ENCODE data around the gene COQ8B.

The COQ8B gene

DNA sequence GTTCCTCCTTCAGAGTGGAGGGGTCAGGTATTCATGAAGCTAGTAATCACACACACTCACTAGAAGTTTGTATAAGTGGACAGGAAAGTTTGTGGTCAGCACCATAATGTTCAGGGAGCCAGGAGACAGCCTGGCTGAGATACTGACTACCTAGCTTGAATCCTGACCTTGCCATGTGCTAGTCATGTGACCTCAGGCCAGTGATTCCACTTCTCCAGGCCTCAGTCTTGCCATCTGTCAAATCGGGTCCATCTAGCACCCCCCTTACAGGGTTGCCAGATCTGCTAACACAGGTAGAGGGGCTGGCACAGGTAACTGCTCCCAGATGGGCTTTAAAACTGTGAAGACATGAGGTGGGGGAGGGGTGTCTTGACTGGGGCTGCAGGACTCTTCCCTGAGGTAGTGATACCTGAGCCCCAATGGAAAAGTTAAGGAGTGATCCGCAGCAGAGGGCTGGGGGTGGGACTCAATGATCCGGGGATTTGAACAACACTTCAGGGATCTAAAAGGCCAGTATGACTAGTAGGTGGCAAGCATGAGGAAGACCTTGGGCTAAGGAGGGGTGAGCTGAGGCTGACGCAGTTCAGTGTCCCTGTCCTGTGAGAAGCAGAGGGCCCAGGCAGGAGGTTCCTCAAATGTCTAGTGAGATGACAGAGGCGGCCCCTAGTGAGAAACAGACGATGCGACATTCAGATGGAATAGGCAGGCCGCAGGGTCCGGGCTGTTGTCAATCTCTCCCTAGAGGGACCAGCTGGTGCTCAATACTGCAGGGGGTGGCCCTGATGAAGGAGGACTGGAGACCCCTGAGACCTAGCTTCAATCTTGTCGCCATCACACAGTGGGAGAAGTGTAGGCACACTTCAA is 25.1 kb upstream of the COQ8B start:
- no peak for DNase-seq (ENCODE audit: low spot score)
- TF ChIP-seq CTCF (IDR thresholded peaks at IDR 0.05; ENCODE audit: extremely low read depth, missing control alignments) = no peak

DNA sequence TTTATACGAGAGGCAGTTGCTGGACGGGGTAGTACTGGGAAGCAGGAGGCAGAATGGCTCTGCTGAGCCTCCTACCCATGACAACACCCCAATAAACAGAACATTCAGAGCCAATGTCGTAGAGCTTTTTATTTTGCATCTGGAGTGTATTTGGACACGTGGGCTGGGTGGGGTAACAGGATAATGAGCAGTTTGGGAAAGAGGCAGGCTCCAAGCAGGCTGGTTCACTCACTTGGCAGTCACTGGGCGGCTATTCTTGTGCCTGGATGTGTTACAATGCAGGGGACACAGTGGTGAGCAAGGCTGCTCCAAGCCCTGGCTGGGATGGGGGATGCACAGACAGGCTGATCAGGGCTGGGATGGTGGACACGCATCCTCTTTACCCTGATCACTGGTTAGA is 24.1 kb upstream of the COQ8B start:
- no peak for DNase-seq (ENCODE audit: low spot score)
- TF ChIP-seq CTCF (IDR thresholded peaks at IDR 0.05; ENCODE audit: extremely low read depth, missing control alignments) = no peak

DNA sequence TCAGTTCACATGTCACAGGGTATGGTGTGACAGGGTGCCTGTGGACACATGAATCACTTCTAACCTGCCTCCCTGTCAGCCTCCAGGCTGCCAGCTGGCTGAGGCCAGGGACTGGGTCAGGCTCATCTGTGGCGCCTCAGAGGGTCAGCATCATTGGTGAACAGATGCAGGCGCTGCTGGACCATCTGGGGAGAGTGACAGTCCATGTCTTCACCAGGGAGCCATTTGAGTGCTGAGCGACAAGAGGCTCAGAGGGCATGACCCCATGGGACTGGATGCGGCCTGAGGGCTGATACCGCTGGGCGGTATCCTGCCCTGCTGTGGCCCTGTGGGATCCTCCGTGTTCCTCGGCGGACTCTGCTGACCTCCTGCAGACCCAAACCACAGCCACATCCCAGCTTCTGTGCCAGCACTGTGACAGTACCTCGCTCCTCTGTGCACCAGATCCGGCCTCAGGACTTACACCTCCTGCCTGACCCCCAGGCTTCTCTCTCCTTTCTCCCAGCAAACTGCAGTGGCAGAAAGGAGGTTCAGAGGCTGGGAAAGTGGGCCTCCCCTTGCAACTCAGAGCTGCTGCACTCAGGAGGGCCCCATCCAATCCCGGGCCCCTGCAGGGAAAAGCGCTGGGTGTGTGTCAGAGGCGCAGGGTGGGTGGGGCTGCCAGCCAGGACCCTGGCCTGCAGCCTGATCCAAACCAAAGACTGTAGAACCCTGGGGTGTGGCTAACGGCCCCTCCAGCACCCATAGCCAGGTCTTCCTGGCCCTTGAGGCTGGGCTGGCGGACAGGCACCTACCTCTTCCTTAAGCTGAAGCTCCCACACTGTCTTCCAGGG is 23.4 kb upstream of the COQ8B start:
- no peak for DNase-seq (ENCODE audit: low spot score)
- no peak for TF ChIP-seq CTCF (IDR thresholded peaks at IDR 0.05; ENCODE audit: extremely low read depth, missing control alignments)

- no peak for DNase-seq (ENCODE audit: low spot score)
- TF ChIP-seq CTCF (IDR thresholded peaks at IDR 0.05; ENCODE audit: extremely low read depth, missing control alignments) = no peak
These were observed 22.5 kb upstream of the COQ8B start for GRCh38 chr19:40739030-40739839.

GRCh38 chr19:40737102-40737644 is 20.5 kb upstream of the COQ8B start:
- TF ChIP-seq CTCF (IDR thresholded peaks at IDR 0.05; ENCODE audit: extremely low read depth, missing control alignments) = no peak
- DNase-seq (ENCODE audit: low spot score) = no peak

DNA sequence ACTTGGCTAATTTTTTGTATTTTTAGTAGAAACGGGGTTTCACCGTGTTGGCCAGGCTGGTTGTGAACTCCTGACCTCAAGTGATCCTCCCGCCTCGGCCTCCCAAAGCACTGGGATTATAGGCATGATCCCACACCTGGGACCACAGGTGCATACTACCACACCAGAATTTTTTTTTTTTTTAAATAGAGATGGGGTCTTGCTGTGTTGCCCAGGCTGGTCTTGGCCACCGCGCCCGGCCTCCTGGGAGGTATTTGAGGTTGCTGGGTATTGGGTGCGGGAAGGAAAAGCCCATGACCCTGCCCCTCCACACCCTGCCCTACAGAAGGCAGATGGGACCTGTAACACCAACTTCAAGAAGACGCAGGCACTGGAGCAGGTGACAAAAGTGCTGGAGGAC is 20.0 kb upstream of the COQ8B start:
- no peak for DNase-seq (ENCODE audit: low spot score)

More for the DNA sequence above, 20.0 kb upstream of the COQ8B start:
- no peak for TF ChIP-seq CTCF (IDR thresholded peaks at IDR 0.05; ENCODE audit: extremely low read depth, missing control alignments)
